K562 (cell line): Measurements from ENCODE around the gene PPTC7. TPM values are rescaled to one million over a fixed set of nuclear protein-coding genes. Genes with fewer than 3 reads are reported as not detected.

Source experiments
- ATAC-seq: fragments of 200-7000 bp; cut with Tn5 transposase; 3 replicates; pipeline ENCODE4 v1.9.1; 2020; ENCODE audit warnings: moderate library complexity
- BruUV-seq: library from RNA; stranded (reverse); fragments of 400-500 nt; replicated peaks from 2 replicates; lab custom pipeline; 2021; lab: Mats Ljungman, UMichigan
- CTCF ChIA-PET: fragments of 300-600 bp; formaldehyde crosslinking; extraction: SDS; loops from one replicate; lab custom pipeline; 2021; ENCODE audit warnings: low intra/inter-chr PET ratio; lab: Yijun Ruan, JAX
- POLR2A ChIA-PET: fragments of 300-600, 350-650 bp; sonication (Branson Sonifier 250); formaldehyde crosslinking; extraction: SDS; loops from one replicate; lab custom pipeline; 2021; ENCODE audit warnings: antibody characterized with exemption, inconsistent platforms; lab: Yijun Ruan, JAX
- DNase-seq, 4 experiments: peaks; one replicate each; pipeline versions ENCODE4 v3.0.0 to v3.0.0-alpha.2; 2011 to 2018; ENCODE audit warnings: low spot score in 3 of 4, mixed read lengths in 3 of 4; ENCODE audit errors: extremely low read depth in 1 of 4
- FAIRE-seq: peaks from 2 replicates; lab custom pipeline; 2011; peaks lifted over from hg19 to GRCh38; lab: Jason Lieb, UNC
- H2AFZ ChIP-seq: 2 replicates; pipeline ENCODE4 v1.6.0; 2011; ENCODE audit warnings: low read depth, low read length, control low read depth, inconsistent platforms
- H3K27ac ChIP-seq: fragments of 200-600 bp; 3 replicates; pipeline ENCODE4 v1.8.0; 2011; ENCODE audit warnings: low read depth, mild to moderate bottlenecking, control low read depth, inconsistent platforms, low read length, moderate library complexity, mixed read lengths; ENCODE audit errors: extremely low read depth
- H3K27me3 ChIP-seq, 2 experiments: fragments of 300-600 bp in 1 of 2; 2 replicates in 1 of 2; 3 replicates in 1 of 2; pipeline versions ENCODE4 v1.6.0 to v1.8.0; 2011; ENCODE audit warnings: inconsistent platforms in 2 of 2, low read length in 2 of 2, mild to moderate bottlenecking in 1 of 2, mixed read lengths in 1 of 2, moderate library complexity in 1 of 2; ENCODE audit not compliant: control insufficient read depth in 2 of 2, insufficient read depth in 2 of 2
- H3K36me3 ChIP-seq: fragments of 300-600 bp; 3 replicates; pipeline ENCODE4 v1.8.0; 2011; ENCODE audit warnings: mild to moderate bottlenecking, low read length, inconsistent platforms; ENCODE audit not compliant: control insufficient read depth, insufficient read depth
- H3K4me1 ChIP-seq, 2 experiments: fragments of 200-600 bp in 1 of 2; replicated peaks in 1 of 2; 2 replicates in 1 of 2; 3 replicates in 1 of 2; pipeline versions ENCODE4 v1.5.1 to v1.8.0; 2011; ENCODE audit warnings: inconsistent platforms in 2 of 2, low read length in 2 of 2, mild to moderate bottlenecking in 1 of 2, mixed read lengths in 1 of 2, moderate library complexity in 1 of 2; ENCODE audit not compliant: control insufficient read depth in 2 of 2, insufficient read depth in 2 of 2
- H3K4me2 ChIP-seq: 2 replicates; pipeline ENCODE4 v1.6.1; 2011; ENCODE audit warnings: low read length, control low read depth, inconsistent platforms, mixed read lengths; ENCODE audit not compliant: insufficient read depth
- H3K4me3 ChIP-seq: fragments of 200-600 bp; sonication (generic), shearing (Covaris generic); 2 replicates; pipeline ENCODE4 v1.5.1; 2016; ENCODE audit warnings: control low read depth, inconsistent platforms
- H3K79me2 ChIP-seq: fragments of 200-600 bp; 3 replicates; pipeline ENCODE4 v1.8.0; 2011; ENCODE audit warnings: low read length, inconsistent platforms; ENCODE audit not compliant: control insufficient read depth, insufficient read depth
- H3K9ac ChIP-seq, 2 experiments: 2 replicates each; pipeline versions ENCODE4 v1.6.0 to v1.6.1; 2011; ENCODE audit warnings: low read depth in 2 of 2, low read length in 2 of 2, control low read depth in 1 of 2, inconsistent platforms in 1 of 2, mild to moderate bottlenecking in 1 of 2, mixed read lengths in 1 of 2; ENCODE audit not compliant: insufficient read depth in 1 of 2
- H3K9me1 ChIP-seq: one replicate; pipeline ENCODE4 v1.6.0; 2011; ENCODE audit warnings: inconsistent platforms, mild to moderate bottlenecking, low read length, moderate library complexity; ENCODE audit not compliant: control insufficient read depth, insufficient read depth
- H3K9me3 ChIP-seq: replicated peaks from 2 replicates; pipeline ENCODE4 v1.5.1; 2011; ENCODE audit warnings: low read depth, low read length, inconsistent platforms; ENCODE audit not compliant: control insufficient read depth, insufficient read depth
- H4K20me1 ChIP-seq: replicated peaks from 2 replicates; pipeline ENCODE4 v1.6.1; 2011; ENCODE audit warnings: low read length, inconsistent platforms, mixed read lengths; ENCODE audit not compliant: control insufficient read depth, insufficient read depth
- C11orf30 ChIP-seq: fragments of 450-650 bp; IDR thresholded peaks from 2 replicates; pipeline ENCODE4 v1.6.1; 2016; ENCODE audit warnings: low read depth, mild to moderate bottlenecking
- CREB1 ChIP-seq, 2 experiments: sonication (generic) in 1 of 2; formaldehyde crosslinking in 1 of 2; IDR thresholded peaks; 2 replicates each; pipeline versions ENCODE4 v1.6.1 to v1.8.0; 2012 to 2022; ENCODE audit warnings: inconsistent platforms in 1 of 2, mild to moderate bottlenecking in 1 of 2, missing genetic modification reagents in 1 of 2, moderate library complexity in 1 of 2
- EZH2 ChIP-seq: IDR thresholded peaks from 2 replicates; pipeline ENCODE4 v1.6.1; 2012; ENCODE audit warnings: low read depth, mild to moderate bottlenecking, inconsistent platforms, low read length, borderline replicate concordance
- FOXK1 ChIP-seq: sonication (generic); formaldehyde crosslinking; IDR thresholded peaks from 2 replicates; pipeline ENCODE4 v1.8.0; 2022; ENCODE audit warnings: missing genetic modification reagents, mild to moderate bottlenecking, borderline replicate concordance
- MCM2 ChIP-seq: fragments of 450-650 bp; IDR thresholded peaks from 2 replicates; pipeline ENCODE4 v1.6.1; 2017; ENCODE audit warnings: low read depth, mild to moderate bottlenecking
- MEIS2 ChIP-seq: fragments of 450-650 bp; IDR thresholded peaks from 2 replicates; pipeline ENCODE4 v1.6.1; 2014; ENCODE audit warnings: mild to moderate bottlenecking; ENCODE audit not compliant: partially characterized antibody
- SP2 ChIP-seq: IDR thresholded peaks from 2 replicates; pipeline ENCODE4 v1.6.1; 2011; ENCODE audit warnings: mild to moderate bottlenecking, low read depth, low read length, moderate library complexity; ENCODE audit not compliant: poor library complexity, severe bottlenecking; ENCODE audit errors: extremely low read depth
- XRCC5 ChIP-seq: fragments of 200-400 bp; formaldehyde crosslinking; IDR thresholded peaks from 2 replicates; pipeline ENCODE4 v1.6.1; 2017; ENCODE audit warnings: low read depth, mild to moderate bottlenecking, low read length
- ZNF717 ChIP-seq: fragments of 250-450 bp; sonication (Bioruptor Pico); IDR thresholded peaks from 2 replicates; pipeline ENCODE4 v1.5.0; 2021
- WGBS: fragments of 100-300 bp; shearing (Covaris generic); methylation state at CpG from one replicate; pipeline ENCODE4 v1.1.6; 2016; ENCODE audit warnings: low coverage, mixed read lengths; ENCODE audit not compliant: insufficient coverage; ENCODE audit errors: missing lambda C conversion rate; 5-methylcytosine and 5-hydroxymethylcytosine counted together
- in situ Hi-C: fragments of 300-500 bp; cut with MboI; formaldehyde crosslinking; loops from 4 replicates; pipeline ENCODE4 v1.15.0; 2018; ENCODE audit warnings: inconsistent platforms, mixed read lengths
- intact Hi-C: fragments of 100-400 bp; cut with micrococcal nuclease; formaldehyde crosslinking; loops from 2 replicates; pipeline ENCODE4 v1.14.2; 2022
- polyA plus RNA-seq, 8 experiments: library from polyadenylated mRNA; depleted of rRNA in 4 of 8; stranded (reverse) in 5 of 8; unstranded in 3 of 8; fragments of >200 nt; fragmentation: Nextera tagmentation in 2 of 8; fragmentation: Illumina TruSeq in 1 of 8; extraction: Ambion mirVana in 2 of 8; extraction: Trizol in 1 of 8; gene quantifications; 2 replicates each; pipeline versions ENCODE4 v1.2.1 to v1.2.3, GENCODE V29; 2011 to 2014; ENCODE audit warnings: inconsistent platforms in 1 of 8, missing spikeins in 1 of 8
- total RNA-seq, 7 experiments: library from RNA; depleted of rRNA in 6 of 7; stranded (reverse); fragments of >200 nt in 6 of 7; fragmentation: Illumina TruSeq in 2 of 7; extraction: Trizol in 2 of 7; gene quantifications; 2 replicates each; pipeline versions ENCODE4 v1.2.1 to v1.2.3, GENCODE V29; 2011 to 2021; ENCODE audit warnings: low replicate concordance in 1 of 7
- TF ChIP-seq, protein P1 (sequence below): sonication (generic); IDR thresholded peaks from 2 replicates; pipeline ENCODE4 v1.6.1; 2016
- TF ChIP-seq, protein P2 (sequence below): sonication (generic); formaldehyde crosslinking; IDR thresholded peaks from 2 replicates; pipeline ENCODE4 v1.8.1; 2023; ENCODE audit warnings: mild to moderate bottlenecking, missing genetic modification reagents
- TF ChIP-seq, protein P3 (sequence below): fragments of 450-650 bp; formaldehyde crosslinking; IDR thresholded peaks from 2 replicates; pipeline ENCODE4 v1.4.0; 2020; ENCODE audit warnings: mild to moderate bottlenecking
- TF ChIP-seq, protein P4 (sequence below): fragments of 250-450 bp; sonication (Bioruptor Pico); IDR thresholded peaks from 2 replicates; pipeline ENCODE4 v1.5.0; 2021

PPTC7 gene
- total and polyA plus RNA-seq, 9 of the 15 experiments (the other 6 are each of a cell fraction or from before 2014, with no cell fraction given): 2.6 to 23.1 (median 11.9) TPM

DNA sequence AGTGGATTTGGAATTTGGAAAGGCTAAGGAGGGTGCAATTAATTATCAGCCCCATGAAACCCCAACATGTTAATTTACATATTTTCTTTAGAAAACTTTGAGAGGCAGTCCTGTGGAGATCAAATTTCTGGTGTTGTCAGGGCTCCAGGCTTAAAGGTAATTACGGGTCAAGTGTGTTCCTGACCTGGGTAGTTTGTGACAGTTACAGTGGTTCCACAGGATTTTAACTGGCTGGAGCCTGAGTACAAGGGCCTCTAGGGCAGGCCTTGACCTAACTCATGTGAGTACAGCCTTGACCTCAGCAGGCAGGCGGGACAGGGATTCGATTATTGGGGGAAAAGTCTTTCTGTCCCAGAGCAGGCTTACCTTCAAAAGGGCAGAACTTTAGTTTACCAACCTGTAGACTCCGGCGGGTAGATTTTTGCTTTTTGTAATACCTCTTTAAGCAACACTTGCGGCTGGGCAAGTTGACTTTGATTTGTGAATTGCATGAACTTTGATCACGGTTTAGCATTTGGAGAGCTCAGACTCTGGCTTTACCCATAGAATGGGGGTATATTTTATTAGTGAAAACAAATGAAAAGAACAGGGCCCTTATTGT, 8.4 kb upstream of the PPTC7 start (continued):
- TF ChIP-seq CREB1 (IDR thresholded peaks at IDR 0.05) (no peak), CREB1 (CRISPR knock-in tag; IDR thresholded peaks at IDR 0.05) (no peak), ZNF717 (CRISPR knock-in tag) (no peak), MEIS2 (no peak)
- TF ChIP-seq, protein P1, sequence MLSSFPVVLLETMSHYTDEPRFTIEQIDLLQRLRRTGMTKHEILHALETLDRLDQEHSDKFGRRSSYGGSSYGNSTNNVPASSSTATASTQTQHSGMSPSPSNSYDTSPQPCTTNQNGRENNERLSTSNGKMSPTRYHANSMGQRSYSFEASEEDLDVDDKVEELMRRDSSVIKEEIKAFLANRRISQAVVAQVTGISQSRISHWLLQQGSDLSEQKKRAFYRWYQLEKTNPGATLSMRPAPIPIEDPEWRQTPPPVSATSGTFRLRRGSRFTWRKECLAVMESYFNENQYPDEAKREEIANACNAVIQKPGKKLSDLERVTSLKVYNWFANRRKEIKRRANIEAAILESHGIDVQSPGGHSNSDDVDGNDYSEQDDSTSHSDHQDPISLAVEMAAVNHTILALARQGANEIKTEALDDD: peak; percentile 51
- TF ChIP-seq, protein P2, sequence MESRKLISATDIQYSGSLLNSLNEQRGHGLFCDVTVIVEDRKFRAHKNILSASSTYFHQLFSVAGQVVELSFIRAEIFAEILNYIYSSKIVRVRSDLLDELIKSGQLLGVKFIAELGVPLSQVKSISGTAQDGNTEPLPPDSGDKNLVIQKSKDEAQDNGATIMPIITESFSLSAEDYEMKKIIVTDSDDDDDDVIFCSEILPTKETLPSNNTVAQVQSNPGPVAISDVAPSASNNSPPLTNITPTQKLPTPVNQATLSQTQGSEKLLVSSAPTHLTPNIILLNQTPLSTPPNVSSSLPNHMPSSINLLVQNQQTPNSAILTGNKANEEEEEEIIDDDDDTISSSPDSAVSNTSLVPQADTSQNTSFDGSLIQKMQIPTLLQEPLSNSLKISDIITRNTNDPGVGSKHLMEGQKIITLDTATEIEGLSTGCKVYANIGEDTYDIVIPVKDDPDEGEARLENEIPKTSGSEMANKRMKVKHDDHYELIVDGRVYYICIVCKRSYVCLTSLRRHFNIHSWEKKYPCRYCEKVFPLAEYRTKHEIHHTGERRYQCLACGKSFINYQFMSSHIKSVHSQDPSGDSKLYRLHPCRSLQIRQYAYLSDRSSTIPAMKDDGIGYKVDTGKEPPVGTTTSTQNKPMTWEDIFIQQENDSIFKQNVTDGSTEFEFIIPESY: no peak
- TF ChIP-seq, all 486 proteins: peak for 3

DNA sequence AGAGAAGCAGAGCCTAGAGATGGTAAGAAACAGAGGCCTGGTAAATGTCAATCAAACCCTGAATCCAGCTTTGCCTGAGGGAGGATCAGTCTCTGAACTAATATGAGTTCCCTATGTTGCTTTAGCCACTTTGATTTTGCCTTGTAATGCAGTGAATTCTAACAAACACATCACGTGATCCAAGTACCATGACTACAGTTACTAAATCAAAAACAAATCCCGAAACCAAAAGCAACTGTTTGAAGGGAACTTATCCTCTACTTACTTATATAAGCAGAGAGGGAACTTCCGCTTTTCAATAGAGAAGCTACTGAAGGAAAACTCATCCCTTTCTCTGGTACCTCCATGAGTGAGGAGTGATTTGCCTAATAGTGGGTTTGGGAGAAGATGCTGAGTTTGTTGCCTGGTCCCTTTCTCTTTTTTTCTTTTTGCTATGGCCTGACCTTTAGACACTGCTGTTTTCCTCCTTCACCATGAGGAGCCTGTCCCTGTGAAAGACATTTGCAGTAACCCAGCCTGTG, 7.7 kb upstream of the PPTC7 start:
- no peaks in the 10 kb centered on the region for H3K9me1 ChIP-seq
- intact Hi-C loops: no loop called here
- no peaks in the 10 kb centered on the region for H3K36me3 ChIP-seq
- CTCF ChIA-PET: no interaction called here
- H3K4me1 ChIP-seq: peaks cover 0 to 6% of the 10 kb centered on the region in 2 experiments; a peak in 4 of 5 replicates
- no peak overlapping the region for H3K4me2 ChIP-seq
- H3K79me2 ChIP-seq: no peaks in the 10 kb centered on the region
- 37% methylated on average over 3 of the region's 3 CpGs for WGBS
- no peaks in the 10 kb centered on the region for H3K9me3 ChIP-seq
- 0 out of 2 replicates have a peak overlapping the region, but pooled peaks have one; percentile 46 for H2AFZ ChIP-seq
- DNase-seq (no peak), FAIRE-seq (no peak), ATAC-seq (peak; percentile 29; the same call in 2 of the 3 replicates)
- H3K27me3 ChIP-seq: no peaks in the 10 kb centered on the region
- BruUV-seq: no TSS peak
- no peak overlapping the region; the same call in 2 of the 3 replicates for H3K27ac ChIP-seq
- no peak overlapping the region for H3K4me3 ChIP-seq
- no peaks in the 10 kb centered on the region for H4K20me1 ChIP-seq
- POLR2A ChIA-PET: interaction anchor here (0.6 to 1.5 kb wide), 4 partner anchors 42 to 122 kb away, joined by 3 to 9 read pairs (median 4); partner anchors contain the start of genes FAM216A and GPN3
- in situ Hi-C loops: loop anchor here (10.0 kb wide), 1 partner anchor 496 kb away; no protein-coding TSS in a partner anchor
- no peak overlapping the region for H3K9ac ChIP-seq
- TF ChIP-seq C11orf30 (no peak), EZH2 (no peak), XRCC5 (no peak), MCM2 (no peak), SP2 (no peak), FOXK1 (CRISPR knock-in tag) (no peak)
- TF ChIP-seq, protein P3, sequence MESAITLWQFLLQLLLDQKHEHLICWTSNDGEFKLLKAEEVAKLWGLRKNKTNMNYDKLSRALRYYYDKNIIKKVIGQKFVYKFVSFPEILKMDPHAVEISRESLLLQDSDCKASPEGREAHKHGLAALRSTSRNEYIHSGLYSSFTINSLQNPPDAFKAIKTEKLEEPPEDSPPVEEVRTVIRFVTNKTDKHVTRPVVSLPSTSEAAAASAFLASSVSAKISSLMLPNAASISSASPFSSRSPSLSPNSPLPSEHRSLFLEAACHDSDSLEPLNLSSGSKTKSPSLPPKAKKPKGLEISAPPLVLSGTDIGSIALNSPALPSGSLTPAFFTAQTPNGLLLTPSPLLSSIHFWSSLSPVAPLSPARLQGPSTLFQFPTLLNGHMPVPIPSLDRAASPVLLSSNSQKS: no peak
- TF ChIP-seq, protein P4, sequence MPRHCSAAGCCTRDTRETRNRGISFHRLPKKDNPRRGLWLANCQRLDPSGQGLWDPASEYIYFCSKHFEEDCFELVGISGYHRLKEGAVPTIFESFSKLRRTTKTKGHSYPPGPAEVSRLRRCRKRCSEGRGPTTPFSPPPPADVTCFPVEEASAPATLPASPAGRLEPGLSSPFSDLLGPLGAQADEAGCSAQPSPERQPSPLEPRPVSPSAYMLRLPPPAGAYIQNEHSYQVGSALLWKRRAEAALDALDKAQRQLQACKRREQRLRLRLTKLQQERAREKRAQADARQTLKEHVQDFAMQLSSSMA: no peak
- TF ChIP-seq, protein P1: no peak; the same call in 1 of the 2 replicates
